HepG2 (cell line): ENCODE measurements around the gene GLIS2. TPM values are rescaled to one million over a fixed set of nuclear protein-coding genes. Genes with fewer than 3 reads are reported as not detected.
A peak's percentile ranks its signal among the peaks of the same experiment; 100 is the strongest.

Experiments used
- BCLAF1 ChIP-seq: fragments of 450-650 bp; IDR thresholded peaks from 2 replicates; pipeline ENCODE4 v1.6.1; 2017; ENCODE audit warnings: mild to moderate bottlenecking
- DBP ChIP-seq: sonication (generic); formaldehyde crosslinking; IDR thresholded peaks from 2 replicates; pipeline ENCODE4 v1.4.0; 2020; ENCODE audit warnings: missing genetic modification reagents; ENCODE audit errors: not compliant biosample characterization
- FOXK1 ChIP-seq: sonication (generic); formaldehyde crosslinking; IDR thresholded peaks from 2 replicates; pipeline ENCODE4 v1.4.0; 2020; ENCODE audit warnings: low read depth, missing genetic modification reagents, borderline replicate concordance
- GATA4 ChIP-seq: sonication (generic); IDR thresholded peaks from 2 replicates; pipeline ENCODE4 v1.6.1; 2016; ENCODE audit warnings: antibody characterized with exemption, low read depth, borderline replicate concordance
- MAFF ChIP-seq: IDR thresholded peaks from 2 replicates; pipeline ENCODE4 v1.6.1; 2011; ENCODE audit warnings: low read depth, low read length, improper control_type of control experiment
- MAFG ChIP-seq: sonication (generic); formaldehyde crosslinking; IDR thresholded peaks from 2 replicates; pipeline ENCODE4 v1.5.1; 2020; ENCODE audit warnings: mild to moderate bottlenecking, missing genetic modification reagents
- NFAT5 ChIP-seq: sonication (generic); formaldehyde crosslinking; IDR thresholded peaks from 2 replicates; pipeline ENCODE4 v1.4.0; 2020; ENCODE audit warnings: missing genetic modification reagents
- SIN3B ChIP-seq: fragments of 150-350 bp; IDR thresholded peaks from 2 replicates; pipeline ENCODE4 v1.6.1; 2014; ENCODE audit warnings: low read length
- SP4 ChIP-seq: sonication (generic); formaldehyde crosslinking; IDR thresholded peaks from 2 replicates; pipeline ENCODE4 v1.8.1; 2023; ENCODE audit warnings: mild to moderate bottlenecking, missing genetic modification reagents
- THAP7 ChIP-seq: sonication (generic); formaldehyde crosslinking; IDR thresholded peaks from 2 replicates; pipeline ENCODE4 v1.8.1; 2023; ENCODE audit warnings: mild to moderate bottlenecking, missing genetic modification reagents
- WIZ ChIP-seq: sonication (generic); formaldehyde crosslinking; IDR thresholded peaks from 2 replicates; pipeline ENCODE4 v1.5.1; 2020; ENCODE audit warnings: mild to moderate bottlenecking, missing genetic modification reagents
- ZFP37 ChIP-seq: sonication (generic); formaldehyde crosslinking; IDR thresholded peaks from 2 replicates; pipeline ENCODE4 v1.4.0; 2020; ENCODE audit warnings: missing genetic modification reagents, borderline replicate concordance
- ZFY ChIP-seq: sonication (generic); formaldehyde crosslinking; IDR thresholded peaks from 2 replicates; pipeline ENCODE4 v1.4.0; 2020; ENCODE audit warnings: missing genetic modification reagents
- ZNF124 ChIP-seq: sonication (generic); formaldehyde crosslinking; IDR thresholded peaks from 2 replicates; pipeline ENCODE4 v1.4.0; 2020; ENCODE audit warnings: missing genetic modification reagents
- ZNF234 ChIP-seq: sonication (generic); formaldehyde crosslinking; conservative IDR thresholded peaks from 2 replicates; pipeline ENCODE4 v1.5.1; 2020; ENCODE audit warnings: mild to moderate bottlenecking, missing genetic modification reagents
- ZNF33A ChIP-seq: sonication (generic); formaldehyde crosslinking; IDR thresholded peaks from 2 replicates; pipeline ENCODE4 v1.5.1; 2020; ENCODE audit warnings: missing genetic modification reagents, mild to moderate bottlenecking, moderate library complexity, borderline replicate concordance
- ZNF761 ChIP-seq: sonication (generic); formaldehyde crosslinking; conservative IDR thresholded peaks from 2 replicates; pipeline ENCODE4 v1.4.0; 2020; ENCODE audit warnings: mild to moderate bottlenecking, missing genetic modification reagents
- ZSCAN22 ChIP-seq: sonication (generic); formaldehyde crosslinking; IDR thresholded peaks from 2 replicates; pipeline ENCODE4 v1.4.0; 2020; ENCODE audit warnings: mild to moderate bottlenecking, missing genetic modification reagents
- polyA plus RNA-seq, 8 experiments: library from polyadenylated mRNA; depleted of rRNA in 3 of 8; stranded (reverse) in 7 of 8; unstranded in 1 of 8; fragments of >200 nt; fragmentation: Illumina TruSeq in 4 of 8; extraction: Trizol in 4 of 8; gene quantifications; 2 replicates each; pipeline versions ENCODE4 v1.2.1 to v1.2.3, GENCODE V29; 2011 to 2016; ENCODE audit warnings: low read depth in 4 of 8, missing spikeins in 1 of 8, mixed read lengths in 1 of 8; ENCODE audit not compliant: insufficient read depth in 1 of 8
- total RNA-seq, 5 experiments: library from RNA; depleted of rRNA; stranded (reverse); fragments of >200 nt; fragmentation: Illumina TruSeq; extraction: Trizol; gene quantifications; 2 replicates each; pipeline ENCODE4 v1.2.3, GENCODE V29; 2016; ENCODE audit warnings: low read depth in 1 of 5

The GLIS2 gene
- total and polyA plus RNA-seq, 2 of the 13 experiments (the other 11 are each of a cell fraction or from before 2014, with no cell fraction given), result 0.28 to 0.29 TPM

GRCh38 chr16:4358831-4359561, 43.1 kb downstream of the GLIS2 start (continued):
- TF ChIP-seq FOXK1, result no peak
- no peak for TF ChIP-seq ZNF124 (CRISPR knock-in tag)
- TF ChIP-seq ZFY (CRISPR knock-in tag), result peak; percentile 23; the same call in 1 of the 2 replicates
- TF ChIP-seq WIZ (CRISPR knock-in tag), result no peak
- TF ChIP-seq ZNF33A (CRISPR knock-in tag), result no peak
- TF ChIP-seq ZFP37 (CRISPR knock-in tag), result no peak
- no peak for TF ChIP-seq DBP
- TF ChIP-seq THAP7 (CRISPR knock-in tag), result no peak
- 0 out of 2 replicates have a peak, but pooled peaks have one; percentile 31 for TF ChIP-seq SP4 (CRISPR knock-in tag)
- no peak for TF ChIP-seq ZNF234 (CRISPR knock-in tag)
- TF ChIP-seq ZNF761 (CRISPR knock-in tag), result no peak
- TF ChIP-seq BCLAF1, result no peak
- no peak for TF ChIP-seq MAFF
- TF ChIP-seq NFAT5 (CRISPR knock-in tag), result no peak
- no peak for TF ChIP-seq SIN3B
- no peak for TF ChIP-seq MAFG (CRISPR knock-in tag)
- no peak for TF ChIP-seq ZSCAN22 (CRISPR knock-in tag)
- TF ChIP-seq GATA4, result no peak
